HG02759 (cell line): Measurements from ENCODE around the gene BRCA2.
"Not testable (repeated sequence)": the region's sequence is repeated elsewhere in the genome, so short reads cannot be mapped to it uniquely, and the experiment has no call there.

Experiments used
- ATAC-seq: cut with Tn5 transposase; IDR thresholded peaks from one replicate; pipeline ENCODE4 v1.9.1; 2021; ENCODE audit warnings: mild to moderate bottlenecking, moderate library complexity; ENCODE audit not compliant: unreplicated experiment

BRCA2 gene

GRCh38 chr13:32311188-32311897 is 4.0 kb upstream of the BRCA2 start:
- no peak for ATAC-seq

- peak; percentile 22 for ATAC-seq
These were observed 754 bp upstream of the BRCA2 start for GRCh38 chr13:32314271-32315237.

- ATAC-seq: peak; percentile 54
These were observed 676 bp downstream of the BRCA2 start for GRCh38 chr13:32316028-32316339.

DNA sequence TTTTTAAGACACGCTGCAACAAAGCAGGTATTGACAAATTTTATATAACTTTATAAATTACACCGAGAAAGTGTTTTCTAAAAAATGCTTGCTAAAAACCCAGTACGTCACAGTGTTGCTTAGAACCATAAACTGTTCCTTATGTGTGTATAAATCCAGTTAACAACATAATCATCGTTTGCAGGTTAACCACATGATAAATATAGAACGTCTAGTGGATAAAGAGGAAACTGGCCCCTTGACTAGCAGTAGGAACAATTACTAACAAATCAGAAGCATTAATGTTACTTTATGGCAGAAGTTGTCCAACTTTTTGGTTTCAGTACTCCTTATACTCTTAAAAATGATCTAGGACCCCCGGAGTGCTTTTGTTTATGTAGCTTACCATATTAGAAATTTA is 1.2 kb downstream of the BRCA2 start:
- ATAC-seq: no peak

- no peak for ATAC-seq
These were observed 2.6 kb downstream of the BRCA2 start for GRCh38 chr13:32317716-32318465.

DNA sequence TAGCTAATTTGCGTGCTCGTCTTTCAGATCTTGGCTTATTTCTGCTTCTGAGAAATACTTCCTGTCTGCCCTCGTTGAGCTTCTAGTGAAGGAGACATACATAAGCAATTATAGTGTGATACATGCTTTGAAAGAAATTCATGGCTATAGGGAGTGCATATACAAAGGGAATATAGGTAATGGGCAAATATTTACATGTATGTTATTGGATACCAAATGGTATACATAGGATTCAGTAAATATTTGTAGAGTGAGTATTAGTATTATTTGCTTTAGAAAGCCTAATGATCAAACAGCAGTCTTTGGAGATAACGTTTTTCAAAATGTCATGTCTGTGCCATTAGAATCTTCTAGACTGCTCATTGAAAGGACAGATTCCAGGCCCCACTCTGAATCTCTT is 5.2 kb downstream of the BRCA2 start:
- no peak for ATAC-seq

DNA sequence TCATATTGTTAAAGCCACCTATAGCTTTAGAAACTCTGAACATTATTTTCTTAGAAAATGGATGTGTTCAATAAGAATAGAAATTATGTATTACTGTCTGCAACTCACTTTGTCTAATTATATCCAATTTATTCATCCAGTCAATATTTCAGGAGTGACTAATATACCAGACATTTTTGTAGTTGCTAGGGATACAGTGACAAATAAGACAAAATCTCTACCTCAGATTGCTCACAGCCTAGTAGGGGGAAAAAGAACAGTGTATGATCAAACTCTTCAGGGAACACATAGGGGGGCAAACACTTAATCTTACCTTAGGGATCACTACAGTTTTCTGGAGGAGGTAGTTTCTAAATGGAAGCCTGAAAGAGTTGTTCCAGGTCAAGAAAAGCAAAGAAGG is 8.6 kb downstream of the BRCA2 start:
- no peak for ATAC-seq

GRCh38 chr13:32330441-32330840 is 15.1 kb downstream of the BRCA2 start:
- ATAC-seq: no peak

DNA sequence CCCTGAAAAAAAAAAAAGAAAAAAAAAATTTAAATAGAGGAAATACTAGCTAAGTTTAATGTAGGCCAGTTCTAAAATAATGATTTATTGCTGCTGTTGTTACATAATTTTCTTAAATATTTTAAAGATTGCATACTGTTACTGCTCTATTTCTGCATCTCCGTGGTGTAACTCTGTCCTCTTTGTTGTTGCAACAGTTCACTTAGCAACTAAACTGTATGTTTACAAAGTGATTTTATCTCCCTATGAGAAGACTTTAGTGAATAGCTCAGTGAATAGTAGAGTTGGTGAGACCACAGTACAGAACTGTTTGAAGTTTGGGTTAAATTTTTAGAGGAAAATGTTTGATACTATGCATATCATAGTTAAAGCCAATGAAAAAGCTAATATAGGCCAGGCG is 19.4 kb downstream of the BRCA2 start:
- ATAC-seq: no peak

GRCh38 chr13:32340914-32341313 is 25.6 kb downstream of the BRCA2 start:
- ATAC-seq: no peak

DNA sequence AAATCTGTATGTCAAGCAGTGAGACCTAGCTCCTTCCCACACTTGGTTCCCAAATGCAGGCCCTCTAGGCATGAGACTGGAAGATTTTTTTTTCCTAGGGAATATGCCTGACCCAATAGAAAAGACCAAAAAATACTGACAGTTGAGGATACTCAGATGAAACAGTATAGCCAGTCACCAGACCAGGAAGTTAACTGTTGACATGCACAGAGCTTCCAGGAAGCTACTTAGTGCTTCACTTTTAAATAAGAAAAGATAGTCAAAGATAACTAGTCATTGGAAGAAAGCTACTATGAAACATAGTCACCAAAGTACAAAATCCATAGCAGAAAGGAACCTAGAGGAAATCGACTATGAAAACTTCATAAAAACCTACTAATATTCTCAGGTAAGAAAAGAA is 32.3 kb downstream of the BRCA2 start:
- ATAC-seq: no peak

GRCh38 chr13:32350839-32351441 is 35.6 kb downstream of the BRCA2 start:
- ATAC-seq: not testable (repeated sequence)

GRCh38 chr13:32354040-32354439 is 38.7 kb downstream of the BRCA2 start:
- peak; percentile 73 for ATAC-seq

- not testable (repeated sequence) for ATAC-seq
These were observed 40.6 kb downstream of the BRCA2 start for GRCh38 chr13:32355935-32356334.

DNA sequence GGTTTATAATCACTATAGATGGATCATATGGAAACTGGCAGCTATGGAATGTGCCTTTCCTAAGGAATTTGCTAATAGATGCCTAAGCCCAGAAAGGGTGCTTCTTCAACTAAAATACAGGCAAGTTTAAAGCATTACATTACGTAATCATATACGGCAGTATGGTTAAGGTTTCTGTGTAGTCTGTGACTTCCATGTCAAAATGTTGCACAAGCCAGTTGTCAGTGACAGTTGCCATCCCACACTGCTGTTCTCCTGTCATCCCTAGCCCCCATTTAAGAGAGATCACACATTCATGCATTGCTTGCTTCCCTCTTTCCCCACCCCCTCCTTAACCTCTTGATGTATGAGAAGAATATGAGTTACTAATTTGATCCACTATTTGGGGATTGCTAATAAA is 47.3 kb downstream of the BRCA2 start:
- ATAC-seq: no peak

DNA sequence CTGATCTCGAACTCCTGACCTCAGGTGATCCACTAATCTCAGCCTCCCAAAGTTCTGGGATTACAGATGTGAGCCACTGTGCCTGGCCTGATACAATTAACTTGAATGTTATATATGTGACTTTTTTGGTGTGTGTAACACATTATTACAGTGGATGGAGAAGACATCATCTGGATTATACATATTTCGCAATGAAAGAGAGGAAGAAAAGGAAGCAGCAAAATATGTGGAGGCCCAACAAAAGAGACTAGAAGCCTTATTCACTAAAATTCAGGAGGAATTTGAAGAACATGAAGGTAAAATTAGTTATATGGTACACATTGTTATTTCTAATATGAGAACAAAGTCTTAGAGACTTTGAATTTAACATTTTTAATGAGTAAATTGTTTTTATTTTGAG is 55.5 kb downstream of the BRCA2 start:
- no peak for ATAC-seq

- ATAC-seq: no peak
These were observed 61.5 kb downstream of the BRCA2 start for GRCh38 chr13:32376642-32377415.

- ATAC-seq: no peak
These were observed 62.7 kb downstream of the BRCA2 start for GRCh38 chr13:32378012-32378411.

GRCh38 chr13:32381539-32381938 is 66.2 kb downstream of the BRCA2 start:
- no peak for ATAC-seq

GRCh38 chr13:32383836-32384618 is 68.7 kb downstream of the BRCA2 start:
- no peak for ATAC-seq
